Ishikawa (cell line): ENCODE data around the gene CSNK1G1.

Source experiments
- CEBPB ChIP-seq: IDR thresholded peaks from 2 replicates; pipeline ENCODE4 v1.6.1; 2012
- CREB1 ChIP-seq: IDR thresholded peaks from 2 replicates; pipeline ENCODE4 v1.6.1; 2012; ENCODE audit warnings: low read depth
- EGR1 ChIP-seq: IDR thresholded peaks from 2 replicates; pipeline ENCODE4 v1.6.1; 2012
- EP300 ChIP-seq: IDR thresholded peaks from 2 replicates; pipeline ENCODE4 v1.6.1; 2012; ENCODE audit warnings: borderline replicate concordance
- FOXM1 ChIP-seq: IDR thresholded peaks from 2 replicates; pipeline ENCODE4 v1.6.1; 2012; ENCODE audit warnings: low read depth, borderline replicate concordance
- NFIC ChIP-seq: IDR thresholded peaks from 2 replicates; pipeline ENCODE4 v1.6.1; 2012
- RAD21 ChIP-seq: IDR thresholded peaks from 2 replicates; pipeline ENCODE4 v1.6.1; 2012; ENCODE audit warnings: low read depth
- TAF1 ChIP-seq: IDR thresholded peaks from 2 replicates; pipeline ENCODE4 v1.6.1; 2012; ENCODE audit warnings: low read depth, mild to moderate bottlenecking
- TCF12 ChIP-seq: IDR thresholded peaks from 2 replicates; pipeline ENCODE4 v1.6.1; 2012; ENCODE audit warnings: low read depth
- TEAD4 ChIP-seq: IDR thresholded peaks from 2 replicates; pipeline ENCODE4 v1.6.1; 2012
- YY1 ChIP-seq: IDR thresholded peaks from 2 replicates; pipeline ENCODE4 v1.6.1; 2012; ENCODE audit warnings: low read depth
- ZBTB7A ChIP-seq: IDR thresholded peaks from 2 replicates; pipeline ENCODE4 v1.6.1; 2012; ENCODE audit warnings: low read depth
- TF ChIP-seq, protein P1 (sequence below): IDR thresholded peaks from 2 replicates; pipeline ENCODE4 v1.6.1; 2012
- TF ChIP-seq, protein P2 (sequence below): IDR thresholded peaks from 2 replicates; pipeline ENCODE4 v1.6.1; 2012
- TF ChIP-seq, protein P3 (sequence below): IDR thresholded peaks from 2 replicates; pipeline ENCODE4 v1.6.1; 2012; ENCODE audit warnings: low read depth, mild to moderate bottlenecking

CSNK1G1 gene

DNA sequence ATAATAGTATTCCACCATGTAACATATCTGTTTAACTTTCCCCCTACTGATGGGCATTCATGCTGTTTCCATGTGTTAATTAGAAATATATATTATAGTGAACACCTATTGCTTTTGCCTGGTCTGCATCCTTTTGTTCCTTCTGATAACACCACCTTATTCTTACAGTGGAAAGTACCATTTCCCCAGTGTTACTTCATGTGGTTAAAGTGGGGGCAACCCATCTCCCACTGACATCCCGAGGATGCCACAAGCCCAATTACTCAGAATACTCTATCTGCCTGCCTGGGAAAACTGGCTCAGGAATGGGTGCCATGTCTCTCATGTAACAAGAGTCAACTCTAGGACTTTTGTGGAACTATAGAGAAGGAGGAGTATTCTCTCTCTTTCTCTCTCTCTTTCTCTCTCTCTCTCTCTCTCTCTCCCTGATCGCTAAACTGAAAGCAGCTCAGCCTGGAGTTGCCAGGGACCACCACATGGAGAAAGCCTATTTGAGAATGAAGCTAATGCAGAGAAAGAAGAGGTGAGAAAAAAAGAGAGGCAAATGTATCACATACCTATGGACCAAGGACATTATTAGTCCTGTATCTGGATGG, 126.7 kb downstream of the CSNK1G1 start:
- TF ChIP-seq FOXM1, result no peak
- no peak for TF ChIP-seq RAD21
- no peak for TF ChIP-seq ZBTB7A
- TF ChIP-seq, protein P1, sequence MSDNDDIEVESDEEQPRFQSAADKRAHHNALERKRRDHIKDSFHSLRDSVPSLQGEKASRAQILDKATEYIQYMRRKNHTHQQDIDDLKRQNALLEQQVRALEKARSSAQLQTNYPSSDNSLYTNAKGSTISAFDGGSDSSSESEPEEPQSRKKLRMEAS, result no peak
- TF ChIP-seq TEAD4, result no peak
- TF ChIP-seq, protein P2, sequence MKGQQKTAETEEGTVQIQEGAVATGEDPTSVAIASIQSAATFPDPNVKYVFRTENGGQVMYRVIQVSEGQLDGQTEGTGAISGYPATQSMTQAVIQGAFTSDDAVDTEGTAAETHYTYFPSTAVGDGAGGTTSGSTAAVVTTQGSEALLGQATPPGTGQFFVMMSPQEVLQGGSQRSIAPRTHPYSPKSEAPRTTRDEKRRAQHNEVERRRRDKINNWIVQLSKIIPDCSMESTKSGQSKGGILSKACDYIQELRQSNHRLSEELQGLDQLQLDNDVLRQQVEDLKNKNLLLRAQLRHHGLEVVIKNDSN, result no peak
- no peak for TF ChIP-seq CREB1
- no peak for TF ChIP-seq EGR1
- no peak for TF ChIP-seq EP300
- no peak for TF ChIP-seq CEBPB
- TF ChIP-seq, protein P3, sequence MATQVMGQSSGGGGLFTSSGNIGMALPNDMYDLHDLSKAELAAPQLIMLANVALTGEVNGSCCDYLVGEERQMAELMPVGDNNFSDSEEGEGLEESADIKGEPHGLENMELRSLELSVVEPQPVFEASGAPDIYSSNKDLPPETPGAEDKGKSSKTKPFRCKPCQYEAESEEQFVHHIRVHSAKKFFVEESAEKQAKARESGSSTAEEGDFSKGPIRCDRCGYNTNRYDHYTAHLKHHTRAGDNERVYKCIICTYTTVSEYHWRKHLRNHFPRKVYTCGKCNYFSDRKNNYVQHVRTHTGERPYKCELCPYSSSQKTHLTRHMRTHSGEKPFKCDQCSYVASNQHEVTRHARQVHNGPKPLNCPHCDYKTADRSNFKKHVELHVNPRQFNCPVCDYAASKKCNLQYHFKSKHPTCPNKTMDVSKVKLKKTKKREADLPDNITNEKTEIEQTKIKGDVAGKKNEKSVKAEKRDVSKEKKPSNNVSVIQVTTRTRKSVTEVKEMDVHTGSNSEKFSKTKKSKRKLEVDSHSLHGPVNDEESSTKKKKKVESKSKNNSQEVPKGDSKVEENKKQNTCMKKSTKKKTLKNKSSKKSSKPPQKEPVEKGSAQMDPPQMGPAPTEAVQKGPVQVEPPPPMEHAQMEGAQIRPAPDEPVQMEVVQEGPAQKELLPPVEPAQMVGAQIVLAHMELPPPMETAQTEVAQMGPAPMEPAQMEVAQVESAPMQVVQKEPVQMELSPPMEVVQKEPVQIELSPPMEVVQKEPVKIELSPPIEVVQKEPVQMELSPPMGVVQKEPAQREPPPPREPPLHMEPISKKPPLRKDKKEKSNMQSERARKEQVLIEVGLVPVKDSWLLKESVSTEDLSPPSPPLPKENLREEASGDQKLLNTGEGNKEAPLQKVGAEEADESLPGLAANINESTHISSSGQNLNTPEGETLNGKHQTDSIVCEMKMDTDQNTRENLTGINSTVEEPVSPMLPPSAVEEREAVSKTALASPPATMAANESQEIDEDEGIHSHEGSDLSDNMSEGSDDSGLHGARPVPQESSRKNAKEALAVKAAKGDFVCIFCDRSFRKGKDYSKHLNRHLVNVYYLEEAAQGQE, result no peak
- no peak for TF ChIP-seq TAF1
- TF ChIP-seq NFIC, result no peak
- no peak for TF ChIP-seq YY1
- no peak for TF ChIP-seq TCF12

DNA sequence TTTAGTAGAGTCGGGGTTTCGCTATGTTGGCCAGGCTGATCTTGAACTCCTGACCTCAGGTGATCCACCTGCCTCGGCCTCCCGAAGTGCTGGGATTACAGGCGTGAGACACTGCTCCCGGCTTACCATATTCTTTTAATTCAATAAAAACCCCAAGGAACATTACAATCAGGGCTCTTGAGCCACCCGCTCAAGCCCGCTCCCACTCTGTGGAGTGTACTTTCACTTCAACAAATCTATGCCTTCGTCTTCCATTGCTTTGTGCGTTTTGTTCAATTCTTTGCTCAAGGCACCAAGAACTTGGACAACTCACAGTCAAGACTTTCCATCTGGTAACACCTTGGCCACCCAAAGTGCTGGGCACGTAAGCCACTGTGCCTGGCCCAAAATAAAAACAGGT, 130.2 kb downstream of the CSNK1G1 start:
- TF ChIP-seq NFIC (no peak), FOXM1 (no peak), CREB1 (no peak), CEBPB (no peak), EGR1 (no peak), YY1 (no peak), TEAD4 (no peak), TCF12 (no peak), TAF1 (no peak), EP300 (no peak), ZBTB7A (no peak), RAD21 (no peak)
- TF ChIP-seq, protein P1, result no peak
- TF ChIP-seq, protein P2, result no peak
- TF ChIP-seq, protein P3, result no peak

DNA sequence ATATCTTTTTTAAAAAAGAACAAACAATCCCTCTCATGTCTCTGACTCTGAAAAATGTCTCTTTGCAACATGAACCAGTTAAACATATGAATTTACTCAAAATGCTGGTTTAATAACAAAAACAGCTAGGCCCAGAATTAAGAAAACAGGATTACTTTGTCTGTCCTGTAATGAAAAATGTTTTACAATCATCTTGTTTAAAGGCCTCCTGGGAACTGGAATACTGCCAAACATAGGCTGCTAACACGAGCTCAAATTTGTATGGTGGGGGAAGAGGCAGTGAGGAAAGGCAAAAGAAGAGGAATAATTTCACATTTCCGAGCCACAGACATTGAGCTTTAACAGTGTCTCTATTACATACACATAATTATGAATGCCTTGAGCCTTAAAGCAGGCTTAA, 131.5 kb downstream of the CSNK1G1 start:
- TF ChIP-seq RAD21 (no peak), ZBTB7A (no peak), TEAD4 (no peak), NFIC (no peak), CEBPB (no peak), TCF12 (no peak), EP300 (no peak), YY1 (no peak), EGR1 (no peak), TAF1 (no peak), FOXM1 (no peak), CREB1 (no peak)
- TF ChIP-seq, protein P2, result no peak
- TF ChIP-seq, protein P3, result no peak
- TF ChIP-seq, protein P1, result no peak
